PFSK-1 (cell line): ENCODE measurements around the gene EXD3.

Experiments used
- FOXP2 ChIP-seq: optimal IDR thresholded peaks from 2 replicates; pipeline ENCODE3; 2011; ENCODE audit warnings: borderline replicate concordance, control low read depth, inconsistent platforms; ENCODE audit not compliant: insufficient read depth; ENCODE audit errors: extremely low read length, extremely low read depth
- POLR2AphosphoS5 ChIP-seq: IDR thresholded peaks from 2 replicates; pipeline ENCODE4 v1.6.1; 2012; ENCODE audit warnings: low read depth, mild to moderate bottlenecking, control low read depth, low read length, moderate library complexity
- REST ChIP-seq, 2 experiments: IDR thresholded peaks; 2 replicates each; pipeline versions ENCODE4 v1.6.1 to v1.8.0; 2011 to 2012; ENCODE audit warnings: low read depth in 2 of 2, low read length in 2 of 2, control low read depth in 1 of 2, inconsistent platforms in 1 of 2, mild to moderate bottlenecking in 1 of 2, moderate library complexity in 1 of 2; ENCODE audit not compliant: insufficient read depth in 1 of 2
- SIN3A ChIP-seq: IDR thresholded peaks from 2 replicates; pipeline ENCODE4 v1.6.1; 2012; ENCODE audit warnings: mild to moderate bottlenecking, low read length, moderate library complexity, borderline replicate concordance; ENCODE audit not compliant: insufficient read depth
- TAF1 ChIP-seq: IDR thresholded peaks from 2 replicates; pipeline ENCODE4 v1.6.1; 2012; ENCODE audit warnings: low read length, control low read depth, borderline replicate concordance; ENCODE audit not compliant: insufficient read depth

Gene EXD3

DNA sequence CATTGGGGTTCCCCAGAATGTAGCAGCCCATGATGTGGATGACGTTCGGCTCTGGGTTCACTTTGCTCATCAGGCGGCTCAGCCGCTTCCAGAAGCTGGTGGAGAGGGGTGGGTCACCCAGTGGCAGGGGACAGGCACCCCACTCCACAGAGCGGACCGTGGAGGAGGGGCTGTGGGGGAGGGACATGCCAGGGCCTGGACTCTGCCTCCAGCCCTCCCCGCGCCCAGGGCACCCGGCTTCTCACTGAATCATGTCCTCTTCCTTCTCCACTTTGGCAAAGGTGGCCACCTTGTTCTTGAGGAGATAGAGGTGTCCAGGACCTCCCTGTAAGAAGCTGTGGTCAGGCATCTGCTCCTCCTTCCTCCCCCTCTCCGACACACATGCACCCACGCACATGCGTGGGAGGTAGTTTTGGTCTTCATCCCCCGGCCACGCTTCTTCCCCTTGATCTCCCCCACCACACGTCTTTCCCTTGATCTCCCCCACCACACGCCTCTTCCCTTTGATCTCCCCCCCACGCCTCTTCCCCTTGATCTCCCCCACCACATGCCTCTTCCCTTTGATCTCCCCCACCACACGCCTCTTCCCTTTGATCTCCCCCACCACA, 27.1 kb upstream of the EXD3 start:
- no peak for TF ChIP-seq SIN3A
- no peak for TF ChIP-seq FOXP2
- TF ChIP-seq TAF1 = no peak
- TF ChIP-seq REST (IDR thresholded peaks at IDR 0.05; ENCODE audit: insufficient read depth in 1 of 2, low read depth in 2 of 2, low read length in 2 of 2) = no peak
- TF ChIP-seq POLR2AphosphoS5 = no peak

DNA sequence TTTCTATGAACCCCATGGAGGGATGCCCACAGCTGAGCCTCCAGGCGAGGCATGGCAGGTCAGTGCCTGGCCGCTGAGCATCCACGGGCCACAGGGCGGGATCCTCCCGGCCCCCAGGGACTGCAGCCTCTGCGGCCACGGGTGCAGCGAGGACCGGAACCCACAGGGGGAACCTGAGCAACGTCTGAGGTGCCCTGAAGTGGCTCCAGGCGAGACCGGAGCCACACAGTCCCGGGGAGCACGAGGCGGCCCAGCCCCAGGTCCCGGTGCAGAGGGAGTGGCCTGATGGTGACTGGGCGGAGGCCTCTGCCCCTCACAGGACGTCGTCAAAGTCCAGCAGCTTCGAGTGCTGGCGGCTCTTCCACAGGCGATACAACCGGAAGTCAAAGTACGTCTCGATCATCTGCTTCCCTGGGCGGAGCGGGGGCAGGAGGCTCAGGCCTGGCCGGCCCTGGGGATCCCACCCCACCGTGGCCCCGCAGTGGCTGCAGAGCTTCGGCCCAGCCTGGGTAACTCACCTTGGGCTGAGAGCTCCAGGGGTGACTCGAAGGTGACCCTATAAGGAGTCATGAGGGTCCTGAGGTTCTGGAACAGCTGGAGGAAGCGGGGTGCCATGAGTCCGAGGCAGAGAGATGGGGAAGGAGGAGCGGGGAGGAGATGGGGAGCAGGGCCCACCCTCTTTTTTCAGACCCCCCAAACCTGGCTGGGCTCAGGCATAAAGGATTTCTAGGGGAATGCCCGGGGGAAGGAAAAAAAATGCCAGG, 26.3 kb upstream of the EXD3 start:
- TF ChIP-seq POLR2AphosphoS5 = no peak

GRCh38 chr9:137448602-137448962, 25.6 kb upstream of the EXD3 start:
- TF ChIP-seq REST (IDR thresholded peaks at IDR 0.05; ENCODE audit: insufficient read depth in 1 of 2, low read depth in 2 of 2, low read length in 2 of 2) (no peak), POLR2AphosphoS5 (no peak), TAF1 (no peak), SIN3A (no peak), FOXP2 (no peak)

DNA sequence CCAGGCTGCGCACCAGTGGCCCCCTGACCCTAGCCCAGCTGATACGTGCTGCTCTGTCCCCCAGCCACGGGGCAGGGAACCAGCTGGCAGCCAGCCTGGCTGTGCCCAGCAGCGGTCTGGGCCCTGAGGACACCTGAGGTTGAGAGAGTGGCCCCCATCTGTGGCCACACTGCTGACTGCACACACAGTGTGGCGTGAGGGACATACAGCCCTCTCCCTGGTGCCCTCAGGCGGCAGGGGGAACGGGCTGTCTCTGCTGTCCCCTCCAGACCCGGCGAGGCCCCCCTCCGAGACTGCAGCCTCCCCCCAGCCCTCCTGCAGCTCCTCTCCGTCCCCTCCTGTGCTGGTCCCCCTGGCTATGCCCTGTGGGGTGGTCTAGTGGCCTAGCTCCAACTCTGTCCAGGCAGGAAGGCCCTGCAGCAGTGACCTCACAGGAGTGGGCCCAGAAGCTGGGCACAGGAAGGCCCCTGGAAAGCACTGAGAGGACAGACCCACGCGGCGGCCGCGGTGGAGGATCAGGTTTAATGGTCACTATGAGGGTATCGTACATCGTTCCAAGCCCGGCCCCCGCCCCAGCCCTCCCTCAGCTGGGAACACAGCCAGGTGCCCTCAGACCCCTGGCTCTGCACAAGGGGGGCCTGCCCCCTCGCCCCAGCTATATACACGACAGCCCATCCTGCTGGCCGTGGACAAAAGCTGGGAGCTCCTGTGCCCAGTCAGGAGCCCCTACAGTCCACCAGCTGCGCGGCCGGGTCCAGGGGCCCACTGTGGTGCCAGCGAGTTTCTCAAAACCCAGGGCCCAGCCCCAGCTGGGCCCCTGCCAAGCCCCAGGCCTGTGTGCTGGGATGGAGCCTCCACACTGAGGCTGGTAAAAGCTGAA, 25.0 kb upstream of the EXD3 start:
- TF ChIP-seq REST (IDR thresholded peaks at IDR 0.05; ENCODE audit: insufficient read depth in 1 of 2, low read depth in 2 of 2, low read length in 2 of 2) = no peak
- no peak for TF ChIP-seq TAF1
- no peak for TF ChIP-seq SIN3A
- no peak for TF ChIP-seq FOXP2
- TF ChIP-seq POLR2AphosphoS5 = no peak

GRCh38 chr9:137446851-137447471, 24.0 kb upstream of the EXD3 start:
- no peak for TF ChIP-seq REST (IDR thresholded peaks at IDR 0.05; ENCODE audit: insufficient read depth in 1 of 2, low read depth in 2 of 2, low read length in 2 of 2)
- no peak for TF ChIP-seq SIN3A
- no peak for TF ChIP-seq FOXP2
- no peak for TF ChIP-seq POLR2AphosphoS5
- TF ChIP-seq TAF1 = no peak
